Muscle layer of duodenum (tissue), 2 donors: Measurements from ENCODE around the gene FXYD2.

Experiments used
- H3K27ac ChIP-seq: one replicate; pipeline ENCODE4 v1.7.0; 2013; ENCODE audit warnings: mild to moderate bottlenecking, low read length
- H3K27me3 ChIP-seq: one replicate; pipeline ENCODE4 v1.7.0; 2013; ENCODE audit warnings: low read depth, mild to moderate bottlenecking, control low read depth, low read length
- H3K36me3 ChIP-seq, 2 donors: one replicate each; pipeline ENCODE4 v1.7.0; 2013; ENCODE audit warnings: low read length in 2 of 2, control low read depth in 1 of 2, mild to moderate bottlenecking in 1 of 2; ENCODE audit not compliant: insufficient read depth in 2 of 2, control insufficient read depth in 1 of 2
- H3K4me1 ChIP-seq, 2 donors: one replicate each; pipeline ENCODE4 v1.7.0; 2013; ENCODE audit warnings: low read length in 2 of 2, mild to moderate bottlenecking in 2 of 2, control low read depth in 1 of 2, moderate library complexity in 1 of 2; ENCODE audit not compliant: insufficient read depth in 2 of 2, control insufficient read depth in 1 of 2
- H3K4me3 ChIP-seq, 2 donors: one replicate each; pipeline ENCODE4 v1.7.0; 2013; ENCODE audit warnings: low read length in 2 of 2, low read depth in 1 of 2, mild to moderate bottlenecking in 1 of 2
- H3K9me3 ChIP-seq, 2 donors: one replicate each; pipeline ENCODE4 v1.7.0; 2013; ENCODE audit warnings: low read length in 2 of 2, control low read depth in 1 of 2, mild to moderate bottlenecking in 1 of 2; ENCODE audit not compliant: control insufficient read depth in 1 of 2
- donor health status: healthy.

The FXYD2 gene

GRCh38 chr11:117824571-117825537 lies at the start of gene FXYD2:
FXYD2 (minus strand) TSS chr11:117824744; CDS start chr11:117824678, 66 bp downstream.
- H3K4me1 ChIP-seq, result peaks cover 11 to 30% of the 10 kb centered on the region in 2 donors

DNA sequence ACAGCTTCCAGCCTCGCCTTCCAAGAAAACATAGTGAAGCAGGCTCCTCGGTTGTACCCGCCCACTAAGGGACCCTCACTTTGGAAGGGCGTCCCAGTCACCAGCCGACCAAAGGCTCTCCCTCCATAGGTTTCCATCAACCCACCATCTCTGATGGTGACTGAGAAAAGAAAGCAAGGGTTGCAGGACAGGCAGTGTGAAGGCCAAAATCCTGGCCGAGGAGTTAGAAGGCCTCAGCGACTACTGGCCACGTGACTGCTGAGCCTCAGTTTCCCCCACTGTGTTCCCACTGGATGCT lies 49.2 kb upstream of the FXYD2 start:
- H3K9me3 ChIP-seq, result no peaks in the 10 kb centered on the region
- peaks cover 17% of the 10 kb centered on the region for H3K27me3 ChIP-seq
- H3K4me3 ChIP-seq, result peak overlapping the region in 1 of 2 donors; percentile 82
- no peaks in the 10 kb centered on the region for H3K36me3 ChIP-seq
- peak overlapping the region; percentile 40 for H3K27ac ChIP-seq
- peaks cover 20 to 80% of the 10 kb centered on the region in 2 donors for H3K4me1 ChIP-seq

More at GRCh38 chr11:117824571-117825537, at the start of gene FXYD2:
- Histone ChIP-seq H3K4me3 (no peak within 1 kb of the TSS), H3K36me3 (no peaks in the 10 kb centered on the region), H3K9me3 (no peaks in the 10 kb centered on the region), H3K27ac (peak within 1 kb of the TSS; percentile 60), H3K27me3 (no peaks in the 10 kb centered on the region)

DNA sequence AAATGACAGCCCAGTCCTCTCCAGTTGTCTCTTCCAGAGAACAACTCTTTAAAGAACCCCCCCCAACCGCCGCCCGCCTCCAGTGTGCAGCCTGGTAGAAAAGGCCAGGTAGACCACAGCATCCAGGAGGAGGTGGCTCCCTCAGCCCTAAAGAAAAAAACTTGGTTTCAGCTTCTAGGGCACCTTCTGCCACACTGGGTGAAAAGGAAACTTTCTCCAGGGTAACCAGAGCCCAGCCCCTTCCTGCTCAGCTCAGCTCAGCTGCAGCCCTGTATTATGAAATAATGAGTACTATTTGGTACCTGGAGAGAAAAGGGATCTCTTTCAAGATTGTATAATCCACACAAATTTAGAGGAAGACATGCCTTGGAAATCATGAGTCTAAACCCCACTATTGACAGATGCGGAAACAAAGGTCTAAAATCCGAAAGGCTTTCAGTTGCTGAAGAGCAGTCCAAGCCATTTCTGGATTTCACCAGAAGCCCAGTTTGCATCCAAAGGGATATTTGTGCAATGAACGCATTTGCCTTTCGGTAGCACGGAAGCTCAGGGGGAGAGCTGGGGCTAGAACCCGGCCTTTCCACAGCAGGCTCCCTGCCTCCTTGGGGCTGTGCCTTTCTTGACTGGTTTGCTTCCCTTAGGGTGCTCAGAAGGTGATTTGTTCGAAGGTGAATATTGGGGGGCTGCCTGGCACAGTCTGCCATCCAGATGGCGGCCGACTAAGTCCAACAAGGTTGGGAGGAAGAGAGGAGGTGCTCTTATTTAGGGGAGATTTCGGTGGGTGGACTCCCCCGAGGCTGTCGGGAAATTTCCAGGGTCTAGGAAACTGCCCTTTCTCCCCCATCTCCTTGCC lies 48.7 kb upstream of the FXYD2 start:
- peaks cover 20 to 82% of the 10 kb centered on the region in 2 donors for H3K4me1 ChIP-seq
- H3K9me3 ChIP-seq, result no peaks in the 10 kb centered on the region
- H3K27me3 ChIP-seq, result peaks cover 11% of the 10 kb centered on the region
- H3K27ac ChIP-seq, result peak overlapping the region; percentile 40
- H3K4me3 ChIP-seq, result peak overlapping the region in 1 of 2 donors; percentile 82
- H3K36me3 ChIP-seq, result no peaks in the 10 kb centered on the region

GRCh38 chr11:117872420-117872961 lies 47.9 kb upstream of the FXYD2 start:
- no peak overlapping the region for H3K27ac ChIP-seq
- H3K36me3 ChIP-seq, result no peaks in the 10 kb centered on the region
- H3K4me1 ChIP-seq, result peaks cover 18 to 75% of the 10 kb centered on the region in 2 donors

DNA sequence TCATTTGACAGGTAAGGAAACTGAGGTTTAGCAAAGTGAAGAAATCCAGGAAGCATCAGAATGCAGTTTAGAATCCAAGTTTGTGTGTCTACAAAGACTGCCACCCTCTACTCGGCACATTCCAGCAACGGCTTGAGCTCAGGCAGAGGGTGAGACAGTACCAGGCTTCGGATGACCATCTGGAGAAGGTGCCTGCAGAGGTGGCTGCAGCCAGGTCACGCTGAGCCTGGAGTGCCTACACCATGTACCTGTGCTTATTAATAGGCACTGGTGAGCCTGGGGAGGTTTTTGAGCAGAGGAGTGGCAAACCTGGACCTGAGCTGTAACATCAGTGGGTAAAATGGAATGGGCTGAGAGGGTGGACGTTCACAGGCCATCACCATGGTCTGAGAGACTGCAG lies 47.2 kb upstream of the FXYD2 start:
- Histone ChIP-seq H3K4me3 (no peak overlapping the region), H3K9me3 (no peaks in the 10 kb centered on the region), H3K4me1 (peaks cover 12 to 74% of the 10 kb centered on the region in 2 donors), H3K36me3 (no peaks in the 10 kb centered on the region), H3K27me3 (peaks cover 5% of the 10 kb centered on the region), H3K27ac (no peak overlapping the region)

More at GRCh38 chr11:117872420-117872961, 47.9 kb upstream of the FXYD2 start:
- Histone ChIP-seq H3K27me3 (peaks cover 9% of the 10 kb centered on the region), H3K4me3 (peak overlapping the region in 1 of 2 donors; percentile 18), H3K9me3 (no peaks in the 10 kb centered on the region)

GRCh38 chr11:117871160-117871559 lies 46.6 kb upstream of the FXYD2 start:
- Histone ChIP-seq H3K36me3 (no peaks in the 10 kb centered on the region), H3K27ac (no peak overlapping the region), H3K9me3 (no peaks in the 10 kb centered on the region), H3K4me1 (peaks cover 12 to 81% of the 10 kb centered on the region in 2 donors), H3K4me3 (no peak overlapping the region), H3K27me3 (peaks cover 5% of the 10 kb centered on the region)

DNA sequence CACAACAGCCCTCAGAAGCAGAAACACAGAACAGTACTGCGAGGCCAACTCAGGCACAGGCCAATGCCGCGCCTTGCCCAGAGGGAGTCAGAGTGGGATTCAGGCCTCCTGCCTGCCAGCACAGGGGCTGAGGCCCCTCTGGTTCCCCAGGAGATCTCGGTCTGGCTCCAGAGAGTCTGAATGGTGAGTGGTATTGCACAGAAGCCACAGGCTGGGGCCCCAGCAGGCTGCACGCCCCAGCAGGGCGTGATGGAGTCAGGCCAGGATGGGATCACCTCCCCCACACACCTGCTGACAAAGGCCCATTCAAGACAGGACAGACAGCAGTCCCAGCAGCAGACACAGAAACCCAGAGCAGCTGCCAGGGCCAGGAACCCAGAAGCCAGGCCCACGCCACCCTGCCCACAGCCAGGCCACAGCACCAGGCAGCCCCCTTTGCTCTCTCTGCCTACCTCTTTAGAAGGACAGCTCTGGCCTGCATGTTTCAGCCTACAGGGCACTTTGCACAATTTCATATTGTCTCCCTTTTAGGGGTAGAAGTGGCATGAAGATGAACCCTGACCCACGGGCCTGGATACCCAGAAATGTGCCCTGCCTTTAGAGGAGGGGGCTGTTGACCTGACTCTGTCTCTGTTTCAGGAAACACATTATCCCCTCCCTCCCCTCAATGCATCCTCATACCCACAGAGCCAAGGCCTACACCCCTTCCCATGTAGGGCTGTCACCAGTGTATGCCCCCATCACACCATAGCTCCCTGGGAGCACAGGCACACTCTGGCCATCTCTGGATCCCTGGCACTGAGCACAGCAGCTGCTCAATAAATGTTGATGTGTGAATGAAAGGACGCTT lies 45.8 kb upstream of the FXYD2 start:
- Histone ChIP-seq H3K4me3 (no peak overlapping the region), H3K4me1 (peaks cover 12 to 80% of the 10 kb centered on the region in 2 donors), H3K27me3 (peaks cover 2% of the 10 kb centered on the region), H3K9me3 (no peaks in the 10 kb centered on the region), H3K27ac (peak overlapping the region; percentile 60), H3K36me3 (no peaks in the 10 kb centered on the region)

DNA sequence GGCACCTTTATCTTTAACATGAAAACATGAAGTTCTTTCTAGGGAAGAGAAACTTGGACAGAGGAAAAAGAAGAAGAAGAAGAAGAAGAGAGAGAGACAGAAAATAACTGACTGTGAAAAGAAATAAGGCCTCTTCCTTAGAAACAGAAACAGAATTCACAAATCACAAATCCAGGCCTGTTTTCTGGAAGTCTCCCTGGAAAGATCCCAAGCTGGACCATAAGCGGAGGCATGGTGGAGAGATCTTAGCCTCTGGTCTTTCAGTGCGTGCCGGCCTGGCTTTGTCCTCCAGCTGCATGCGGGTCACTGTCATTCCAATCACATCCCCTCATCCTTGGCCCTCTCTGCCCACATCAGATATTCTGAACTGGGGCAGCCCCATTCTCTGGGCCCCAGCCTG lies 45.1 kb upstream of the FXYD2 start:
- Histone ChIP-seq H3K4me1 (peaks cover 12 to 72% of the 10 kb centered on the region in 2 donors), H3K36me3 (no peaks in the 10 kb centered on the region), H3K27me3 (no peaks in the 10 kb centered on the region), H3K4me3 (no peak overlapping the region), H3K9me3 (no peaks in the 10 kb centered on the region), H3K27ac (peak overlapping the region; percentile 60)

DNA sequence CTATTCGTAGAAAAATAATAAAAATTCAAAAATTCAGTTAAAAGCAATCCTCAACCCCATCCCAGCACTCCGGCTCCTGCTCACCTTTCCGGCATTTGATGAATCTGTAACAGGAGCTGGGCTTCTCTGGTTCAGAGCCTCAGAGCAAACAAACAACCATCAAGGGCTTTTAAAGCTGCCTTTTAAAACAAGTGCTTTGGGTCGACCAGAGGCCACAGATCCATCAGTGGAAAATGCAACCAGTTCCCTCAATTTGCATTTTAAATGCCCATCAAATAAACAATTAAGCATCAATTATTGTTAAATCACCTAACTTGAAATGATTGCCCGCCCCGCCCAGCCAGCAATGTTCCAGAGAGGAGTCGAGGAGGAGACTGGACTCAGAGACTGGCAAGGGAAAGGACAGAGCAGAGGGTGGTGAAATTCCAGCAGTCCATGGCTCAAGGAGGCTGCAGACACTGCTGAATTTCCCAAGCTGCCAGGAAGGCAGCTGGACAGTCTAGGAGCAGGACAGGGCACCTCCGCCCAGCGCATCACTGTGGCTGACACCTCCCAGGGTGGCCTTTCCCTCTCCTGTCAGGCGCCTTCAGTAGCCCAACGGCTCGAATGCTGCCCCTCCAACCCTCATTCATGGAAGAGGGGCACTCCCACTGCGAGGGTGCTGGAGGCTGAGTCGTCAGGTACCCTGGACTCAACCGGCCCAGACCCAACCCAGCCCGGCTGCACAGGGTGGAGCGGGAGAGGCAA lies 44.4 kb upstream of the FXYD2 start:
- Histone ChIP-seq H3K27ac (peak overlapping the region; percentile 60), H3K4me1 (peaks cover 12 to 66% of the 10 kb centered on the region in 2 donors), H3K4me3 (no peak overlapping the region), H3K9me3 (no peaks in the 10 kb centered on the region), H3K36me3 (no peaks in the 10 kb centered on the region), H3K27me3 (no peaks in the 10 kb centered on the region)

DNA sequence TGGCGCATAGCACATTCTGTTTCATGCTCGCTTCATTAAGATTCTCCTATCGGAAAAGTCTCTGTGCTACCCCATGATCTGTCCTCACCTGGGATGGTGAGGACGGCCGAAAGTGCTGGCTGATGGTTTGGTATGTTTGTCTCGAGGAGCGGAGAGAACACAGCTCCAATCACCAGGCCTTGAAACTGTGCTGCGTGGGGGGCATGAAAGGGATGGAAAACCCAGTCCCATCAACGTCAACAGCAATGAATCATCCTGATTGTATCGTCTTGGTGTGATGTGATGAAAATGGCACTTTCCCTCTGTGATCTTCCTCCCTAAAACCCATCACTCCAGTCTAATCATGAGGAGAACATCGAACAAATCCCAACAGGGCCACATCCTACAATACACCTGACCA lies 43.5 kb upstream of the FXYD2 start:
- Histone ChIP-seq H3K36me3 (no peaks in the 10 kb centered on the region), H3K27me3 (no peaks in the 10 kb centered on the region), H3K27ac (no peak overlapping the region), H3K4me3 (no peak overlapping the region), H3K4me1 (peaks cover 13 to 57% of the 10 kb centered on the region in 2 donors), H3K9me3 (no peaks in the 10 kb centered on the region)
